NCI-H2081 (cell line): Measurements from ENCODE around the gene BIRC5.

Source experiments
- DNase-seq, 2 experiments: peaks; one replicate each; lab custom pipeline; 2025; lab: John Stamatoyannopoulos, UW

The BIRC5 gene

DNA sequence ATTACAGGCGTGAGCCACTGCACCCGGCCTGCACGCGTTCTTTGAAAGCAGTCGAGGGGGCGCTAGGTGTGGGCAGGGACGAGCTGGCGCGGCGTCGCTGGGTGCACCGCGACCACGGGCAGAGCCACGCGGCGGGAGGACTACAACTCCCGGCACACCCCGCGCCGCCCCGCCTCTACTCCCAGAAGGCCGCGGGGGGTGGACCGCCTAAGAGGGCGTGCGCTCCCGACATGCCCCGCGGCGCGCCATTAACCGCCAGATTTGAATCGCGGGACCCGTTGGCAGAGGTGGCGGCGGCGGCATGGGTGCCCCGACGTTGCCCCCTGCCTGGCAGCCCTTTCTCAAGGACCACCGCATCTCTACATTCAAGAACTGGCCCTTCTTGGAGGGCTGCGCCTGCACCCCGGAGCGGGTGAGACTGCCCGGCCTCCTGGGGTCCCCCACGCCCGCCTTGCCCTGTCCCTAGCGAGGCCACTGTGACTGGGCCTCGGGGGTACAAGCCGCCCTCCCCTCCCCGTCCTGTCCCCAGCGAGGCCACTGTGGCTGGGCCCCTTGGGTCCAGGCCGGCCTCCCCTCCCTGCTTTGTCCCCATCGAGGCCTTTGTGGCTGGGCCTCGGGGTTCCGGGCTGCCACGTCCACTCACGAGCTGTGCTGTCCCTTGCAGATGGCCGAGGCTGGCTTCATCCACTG, at the start of gene BIRC5:
Gene BIRC5, plus strand, starts transcription at position 238 of the 690 bp plus-strand sequence. Its CDS starts 64 bp downstream, at position 302.
- peak; percentile 94 to 95 for DNase-seq

DNA sequence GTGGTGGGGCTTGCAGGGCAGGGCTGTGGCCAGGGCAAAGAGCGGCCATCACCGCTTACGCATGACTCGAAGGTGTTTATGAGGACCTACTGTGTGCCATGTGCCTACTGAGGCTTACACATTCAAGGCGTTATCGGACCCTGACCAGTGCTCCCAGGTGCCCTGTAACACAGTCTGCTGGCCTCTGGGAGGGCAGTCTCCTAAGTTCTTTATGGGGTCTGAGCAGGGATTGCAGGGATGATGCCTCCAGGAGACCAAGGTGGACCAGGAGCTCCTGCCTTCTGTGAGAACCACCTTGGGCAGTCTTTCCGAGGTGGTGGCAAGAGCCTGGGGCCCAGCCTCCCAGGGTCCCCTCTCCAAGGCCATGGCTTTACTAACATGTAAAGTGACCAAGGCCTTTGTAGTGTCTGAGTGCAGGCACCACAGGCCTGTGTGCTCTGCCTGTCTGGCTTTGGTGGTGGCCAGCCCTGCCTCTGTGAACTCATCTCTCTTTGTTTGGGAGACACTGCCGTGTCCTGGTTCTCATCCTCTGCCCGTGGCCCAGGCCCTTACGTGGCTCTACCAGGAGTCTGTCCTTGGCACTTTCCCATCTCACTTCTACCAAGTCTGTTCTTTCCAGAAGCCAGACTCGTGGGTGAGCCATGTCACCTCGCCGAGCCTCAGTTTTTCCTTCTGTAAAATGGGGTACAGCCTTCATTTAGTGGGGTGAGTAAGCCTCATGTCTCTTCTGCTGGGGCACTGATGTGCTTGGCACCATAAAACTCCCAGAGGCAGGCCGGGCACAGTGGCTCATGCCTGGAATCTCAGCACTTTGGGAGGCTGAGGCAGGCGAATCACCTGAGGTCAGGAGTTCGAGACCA, 49.1 kb upstream of the BIRC5 start:
- no peak for DNase-seq

DNA sequence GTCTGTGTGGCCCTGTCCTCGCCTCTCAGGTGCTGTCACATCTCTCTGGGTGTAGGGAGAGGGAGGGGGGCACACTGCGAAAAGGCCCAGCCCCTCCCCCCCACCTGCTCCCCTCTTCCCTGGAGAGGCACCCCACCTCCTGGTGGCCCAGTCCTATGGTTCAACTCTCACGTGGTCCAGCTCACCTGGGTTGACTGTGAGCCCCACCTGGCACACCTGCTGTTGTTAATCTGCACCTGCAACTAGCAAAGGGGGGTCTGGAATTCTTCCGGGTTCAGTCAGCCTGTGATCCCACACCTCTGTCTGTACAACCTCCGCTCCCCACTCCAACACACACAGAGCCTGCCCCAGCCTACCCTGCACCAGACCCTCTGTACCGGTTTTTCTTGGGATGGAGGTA, 47.6 kb upstream of the BIRC5 start:
- DNase-seq, result peak in 1 of 2 experiments; percentile 64

DNA sequence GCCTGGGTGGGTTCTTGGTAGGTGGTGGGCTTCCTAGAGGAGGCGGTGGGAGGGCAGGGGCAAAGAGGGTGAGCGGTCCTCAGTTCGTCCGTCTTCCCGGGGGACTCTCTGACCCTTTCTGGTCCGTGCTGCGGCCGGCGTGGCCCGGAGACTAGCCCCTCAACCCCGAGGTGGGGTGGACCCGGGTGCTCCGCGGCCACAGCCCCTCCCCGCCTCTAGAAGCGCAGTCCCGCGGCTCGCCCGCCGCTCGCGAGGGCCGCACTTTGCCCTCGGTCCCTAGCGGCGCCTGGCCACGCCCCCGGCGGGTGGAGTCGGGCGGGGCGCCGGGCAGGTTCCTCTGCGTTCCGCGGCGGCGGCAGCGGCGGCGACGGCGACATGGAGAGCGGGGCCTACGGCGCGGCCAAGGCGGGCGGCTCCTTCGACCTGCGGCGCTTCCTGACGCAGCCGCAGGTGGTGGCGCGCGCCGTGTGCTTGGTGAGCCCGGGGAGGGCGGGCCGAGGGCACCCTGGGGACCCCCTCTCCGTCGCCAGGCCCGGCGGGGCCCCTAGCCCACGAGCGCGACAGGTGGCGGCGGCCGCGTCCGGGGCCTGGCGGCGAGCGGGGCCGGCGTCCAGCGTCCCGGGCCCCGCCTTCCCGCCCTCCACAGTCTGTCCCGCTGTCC, 45.7 kb upstream of the BIRC5 start, which contains the start of gene SYNGR2:
Gene SYNGR2, plus strand, starts transcription at position 340 of the 661 bp plus-strand sequence. Its CDS starts 36 bp downstream, at position 376.
- peak; percentile 87 to 89 for DNase-seq

DNA sequence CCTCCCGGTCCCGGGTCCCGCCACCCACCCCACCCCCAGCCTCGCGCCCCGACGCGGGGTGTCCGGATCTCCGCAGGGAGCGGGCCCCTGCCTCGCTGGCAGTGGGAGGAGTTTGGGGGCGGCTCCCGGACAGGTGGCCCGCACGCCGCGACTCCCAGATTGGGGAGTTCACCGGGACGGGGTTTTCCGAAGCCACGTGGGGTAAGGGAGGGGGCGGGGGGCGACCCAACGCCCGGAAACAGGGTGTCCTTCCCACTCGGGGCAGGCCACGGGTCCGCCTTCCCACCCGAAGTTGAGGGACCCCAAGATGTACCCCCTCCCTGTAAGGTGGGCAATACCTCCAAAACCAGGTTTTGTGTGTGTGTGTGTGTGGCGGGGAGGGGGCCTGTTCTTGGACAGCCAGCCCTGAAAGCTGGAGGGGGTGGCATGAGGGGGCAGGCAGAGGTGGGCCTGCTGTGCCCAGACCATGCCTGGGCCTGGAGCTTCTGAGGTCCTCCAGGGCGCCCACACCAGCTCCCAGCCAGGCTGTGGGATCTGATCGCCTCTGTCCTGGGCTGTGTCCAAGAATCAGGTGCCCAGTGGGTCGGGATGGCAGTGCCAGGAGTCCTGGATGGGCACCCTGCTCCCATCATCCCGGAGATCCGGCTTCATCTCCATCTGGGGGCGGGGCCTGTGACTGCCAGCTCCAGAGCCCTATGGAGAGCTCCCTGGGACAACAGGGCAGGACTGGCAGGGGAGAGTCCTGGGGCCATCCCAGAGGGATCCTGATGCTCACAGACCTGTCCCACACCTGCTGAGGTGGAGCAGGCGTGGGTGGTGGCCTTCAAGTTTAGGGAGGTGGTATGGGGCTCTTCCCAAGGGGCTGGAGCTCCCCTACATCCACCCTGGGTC, 44.9 kb upstream of the BIRC5 start:
- peak; percentile 18 to 42 for DNase-seq

DNA sequence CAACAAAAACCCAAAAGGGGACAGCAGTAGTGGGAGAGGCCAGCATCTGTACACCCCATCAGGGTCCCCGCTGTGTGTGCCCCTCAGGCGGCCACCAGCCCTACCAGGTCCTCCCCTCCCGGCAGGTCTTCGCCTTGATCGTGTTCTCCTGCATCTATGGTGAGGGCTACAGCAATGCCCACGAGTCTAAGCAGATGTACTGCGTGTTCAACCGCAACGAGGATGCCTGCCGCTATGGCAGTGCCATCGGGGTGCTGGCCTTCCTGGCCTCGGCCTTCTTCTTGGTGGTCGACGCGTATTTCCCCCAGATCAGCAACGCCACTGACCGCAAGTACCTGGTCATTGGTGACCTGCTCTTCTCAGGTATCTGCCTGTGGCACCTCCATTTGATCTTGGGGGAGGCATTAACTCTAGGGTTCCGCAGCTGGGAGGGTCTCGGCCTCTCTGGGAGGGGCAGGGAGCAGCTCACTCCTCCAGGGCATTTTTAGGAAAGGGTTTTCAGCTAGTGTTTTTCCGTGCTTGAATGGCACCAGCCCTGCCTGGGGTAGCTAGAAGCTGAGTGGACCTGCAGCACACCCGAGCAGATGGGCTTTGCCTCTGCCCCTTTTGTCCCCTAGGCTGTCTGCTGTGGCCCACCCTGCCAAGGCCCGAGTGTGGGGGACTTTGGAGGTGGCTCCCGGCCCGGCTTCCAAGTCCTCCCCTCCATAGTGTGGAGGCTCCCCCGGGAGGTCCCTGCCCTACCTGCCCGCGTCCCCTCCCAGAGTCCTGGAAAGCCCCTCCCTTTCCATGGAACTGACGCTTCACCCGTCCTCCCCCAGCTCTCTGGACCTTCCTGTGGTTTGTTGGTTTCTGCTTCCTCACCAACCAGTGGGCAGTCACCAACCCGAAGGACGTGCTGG, 43.1 kb upstream of the BIRC5 start:
- DNase-seq, result no peak

DNA sequence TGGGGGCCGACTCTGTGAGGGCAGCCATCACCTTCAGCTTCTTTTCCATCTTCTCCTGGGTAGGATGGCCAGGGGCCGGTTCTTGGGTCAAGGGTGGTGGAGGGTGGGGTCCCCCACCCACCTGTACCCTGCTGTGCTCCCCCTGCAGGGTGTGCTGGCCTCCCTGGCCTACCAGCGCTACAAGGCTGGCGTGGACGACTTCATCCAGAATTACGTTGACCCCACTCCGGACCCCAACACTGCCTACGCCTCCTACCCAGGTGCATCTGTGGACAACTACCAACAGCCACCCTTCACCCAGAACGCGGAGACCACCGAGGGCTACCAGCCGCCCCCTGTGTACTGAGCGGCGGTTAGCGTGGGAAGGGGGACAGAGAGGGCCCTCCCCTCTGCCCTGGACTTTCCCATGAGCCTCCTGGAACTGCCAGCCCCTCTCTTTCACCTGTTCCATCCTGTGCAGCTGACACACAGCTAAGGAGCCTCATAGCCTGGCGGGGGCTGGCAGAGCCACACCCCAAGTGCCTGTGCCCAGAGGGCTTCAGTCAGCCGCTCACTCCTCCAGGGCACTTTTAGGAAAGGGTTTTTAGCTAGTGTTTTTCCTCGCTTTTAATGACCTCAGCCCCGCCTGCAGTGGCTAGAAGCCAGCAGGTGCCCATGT, 42.3 kb upstream of the BIRC5 start:
- DNase-seq, result peak; percentile 52 to 83

DNA sequence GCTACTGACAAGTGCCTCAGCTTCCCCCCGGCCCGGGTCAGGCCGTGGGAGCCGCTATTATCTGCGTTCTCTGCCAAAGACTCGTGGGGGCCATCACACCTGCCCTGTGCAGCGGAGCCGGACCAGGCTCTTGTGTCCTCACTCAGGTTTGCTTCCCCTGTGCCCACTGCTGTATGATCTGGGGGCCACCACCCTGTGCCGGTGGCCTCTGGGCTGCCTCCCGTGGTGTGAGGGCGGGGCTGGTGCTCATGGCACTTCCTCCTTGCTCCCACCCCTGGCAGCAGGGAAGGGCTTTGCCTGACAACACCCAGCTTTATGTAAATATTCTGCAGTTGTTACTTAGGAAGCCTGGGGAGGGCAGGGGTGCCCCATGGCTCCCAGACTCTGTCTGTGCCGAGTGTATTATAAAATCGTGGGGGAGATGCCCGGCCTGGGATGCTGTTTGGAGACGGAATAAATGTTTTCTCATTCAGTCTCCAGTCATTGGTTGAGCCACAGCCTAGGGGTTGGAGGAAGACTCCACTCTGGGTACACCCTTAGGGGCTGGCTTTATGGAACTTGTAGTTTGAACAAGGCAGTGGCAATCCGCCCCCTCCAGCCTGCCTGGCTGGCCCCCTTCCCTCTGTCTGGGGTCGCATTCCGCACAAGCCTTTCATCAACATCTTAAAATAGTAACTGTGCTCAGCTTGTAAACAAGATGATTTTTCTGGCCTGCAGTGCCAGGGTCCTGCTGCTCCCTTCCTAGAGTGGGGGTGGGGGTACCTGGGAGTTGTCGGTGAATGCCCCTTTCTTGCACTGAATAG, 41.6 kb upstream of the BIRC5 start:
- DNase-seq, result peak; percentile 60 to 83

DNA sequence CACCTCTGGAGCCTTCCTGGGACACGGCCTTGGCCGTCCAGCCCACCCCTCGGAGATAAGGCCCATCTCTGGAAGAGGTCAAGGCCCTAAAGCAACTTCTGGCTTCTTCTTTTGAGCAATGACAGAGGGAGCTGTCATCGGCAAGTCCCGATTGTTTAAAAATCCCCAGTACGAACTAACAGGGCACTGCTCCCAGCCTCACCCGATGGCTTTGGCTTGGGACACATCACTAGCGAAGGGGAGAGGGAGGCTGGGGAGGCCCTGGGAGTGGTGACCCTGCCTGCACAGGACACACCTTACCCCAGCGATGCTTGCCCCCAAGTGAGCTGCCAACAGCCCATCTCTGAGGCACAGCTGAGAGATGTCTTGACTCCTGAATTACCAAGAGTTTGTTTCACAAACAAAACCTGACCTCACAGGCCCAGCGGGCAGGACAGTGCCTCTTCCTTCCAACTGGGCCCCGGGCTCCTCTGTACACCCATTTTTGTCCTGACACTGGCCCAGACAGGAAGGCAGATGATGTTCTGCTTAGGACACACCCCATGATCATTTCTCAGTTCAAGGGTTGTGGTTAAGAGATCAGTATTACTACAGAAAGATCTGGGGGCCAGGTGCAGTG, 40.8 kb upstream of the BIRC5 start:
- no peak for DNase-seq

DNA sequence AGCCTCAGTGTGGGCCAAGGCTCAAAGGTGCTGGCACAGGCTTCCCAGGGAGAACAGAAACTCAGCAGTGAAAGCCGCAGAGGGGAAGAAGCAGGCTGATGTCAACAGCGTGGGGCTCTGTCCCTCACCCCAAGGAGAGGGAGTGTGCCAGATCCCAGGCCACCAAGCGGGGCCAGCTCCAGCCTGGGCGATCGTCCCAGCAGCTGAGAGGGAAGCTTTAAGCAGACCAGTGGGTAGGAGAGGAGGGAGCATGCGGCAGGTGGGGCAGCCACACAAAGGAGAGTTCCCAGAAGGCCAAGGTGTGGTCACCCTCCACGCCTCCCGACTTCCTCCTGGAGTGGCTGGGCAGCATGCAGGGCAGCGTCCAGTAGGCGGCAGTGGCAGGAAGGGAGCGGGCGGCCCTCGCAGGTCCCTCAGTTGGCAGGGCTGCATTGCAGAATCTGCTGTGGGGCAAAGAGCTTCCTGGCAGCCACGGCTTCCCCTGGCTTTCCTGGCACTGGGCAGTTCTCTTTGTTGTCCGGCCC, 39.6 kb upstream of the BIRC5 start:
- no peak for DNase-seq

DNA sequence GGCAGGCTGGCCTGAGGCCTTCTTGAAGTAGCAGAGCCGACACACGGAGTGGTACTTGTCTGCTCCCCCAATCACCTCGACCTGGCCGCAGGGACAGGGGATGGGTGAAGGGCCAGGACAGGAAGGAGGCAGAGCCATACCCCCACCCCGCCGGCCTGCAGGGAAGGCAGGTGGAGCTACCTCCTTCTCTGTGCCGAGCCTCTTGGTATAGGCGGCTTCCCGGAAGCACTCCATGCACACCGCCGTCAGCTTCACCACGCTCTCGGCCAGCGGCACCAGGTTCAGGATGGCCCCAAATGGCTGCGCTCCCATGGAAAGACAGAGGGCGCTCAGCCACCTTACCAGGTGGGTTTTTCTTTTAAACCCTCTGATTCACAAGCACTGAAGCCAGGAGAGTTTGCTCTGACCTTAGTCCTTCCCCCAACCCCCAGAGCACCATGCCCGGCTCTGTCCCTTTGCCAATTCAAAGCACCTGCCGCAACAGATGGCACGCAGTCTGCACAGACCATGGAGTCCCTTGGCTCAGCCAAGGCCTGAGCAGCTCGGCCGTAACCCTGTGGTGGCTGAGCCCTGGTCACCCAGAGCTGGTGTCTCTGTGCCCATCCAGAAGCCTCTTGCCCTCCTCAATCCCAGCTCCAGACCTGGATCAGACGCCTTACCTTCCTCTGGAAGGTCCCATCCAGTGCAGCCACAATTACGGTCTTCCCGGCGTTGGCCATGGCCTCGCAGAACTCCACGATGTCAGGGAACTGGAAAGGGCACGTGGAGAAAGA, 39.0 kb upstream of the BIRC5 start:
- peak in 1 of 2 experiments; percentile 42 for DNase-seq

DNA sequence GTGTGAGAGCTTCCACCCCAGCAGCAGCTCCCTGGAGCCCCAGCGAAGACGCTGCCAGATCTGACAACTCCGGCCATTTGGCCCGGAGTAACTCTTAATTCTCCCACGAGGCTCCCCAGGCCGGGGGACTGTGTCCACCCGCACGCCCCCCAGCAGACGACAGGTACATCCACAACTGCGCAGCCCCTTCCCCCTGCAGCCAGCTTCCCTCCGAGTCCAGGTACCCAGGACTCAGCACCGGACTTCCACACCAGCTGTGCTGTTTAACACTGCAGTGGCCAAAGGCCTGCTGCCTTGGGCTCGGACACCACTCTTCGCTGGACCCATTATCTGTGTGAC, 38.4 kb upstream of the BIRC5 start:
- no peak for DNase-seq

DNA sequence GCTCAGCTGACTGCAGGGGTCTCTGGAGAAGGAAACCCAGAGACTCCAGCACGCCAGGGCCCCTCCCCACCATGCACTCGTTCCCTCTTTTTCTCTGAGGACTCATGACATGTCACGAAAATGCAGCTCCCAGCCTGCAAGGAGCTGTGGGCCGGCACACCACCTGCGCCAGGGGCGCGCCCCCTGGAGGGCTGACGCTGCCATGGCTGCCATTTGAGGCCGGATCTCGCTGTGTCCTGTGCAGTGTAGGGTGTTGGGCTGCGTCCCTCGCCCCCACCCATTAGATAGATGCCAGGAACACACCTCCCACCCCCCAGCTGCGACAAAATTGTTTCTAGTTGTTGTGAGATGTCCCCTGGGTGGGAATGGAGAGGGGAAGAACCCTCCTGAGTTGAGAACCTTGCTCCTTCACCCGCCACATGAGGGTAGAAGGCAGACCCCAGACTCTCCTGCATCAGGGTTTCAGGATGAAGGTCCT, 37.5 kb upstream of the BIRC5 start:
- DNase-seq, result no peak

DNA sequence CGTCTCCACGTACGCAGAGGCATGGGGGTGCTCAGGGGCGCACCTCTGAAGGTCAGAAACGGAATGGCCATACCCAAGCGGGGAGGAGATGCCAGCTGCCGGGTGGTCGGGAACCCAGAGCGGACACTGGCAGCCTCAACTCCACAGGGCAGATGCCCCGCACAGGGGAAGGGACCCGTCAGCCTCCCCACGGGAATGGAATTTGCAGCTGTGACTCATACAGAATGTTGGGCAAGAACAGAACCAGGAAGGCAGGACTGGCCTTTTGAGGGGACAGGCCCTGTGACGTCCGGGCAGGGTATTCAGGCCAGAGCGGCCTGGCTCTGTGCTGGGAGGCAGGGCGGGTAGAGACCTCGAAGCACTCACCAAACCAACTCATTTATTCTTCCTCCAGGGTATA, 34.7 kb upstream of the BIRC5 start:
- DNase-seq, result no peak

DNA sequence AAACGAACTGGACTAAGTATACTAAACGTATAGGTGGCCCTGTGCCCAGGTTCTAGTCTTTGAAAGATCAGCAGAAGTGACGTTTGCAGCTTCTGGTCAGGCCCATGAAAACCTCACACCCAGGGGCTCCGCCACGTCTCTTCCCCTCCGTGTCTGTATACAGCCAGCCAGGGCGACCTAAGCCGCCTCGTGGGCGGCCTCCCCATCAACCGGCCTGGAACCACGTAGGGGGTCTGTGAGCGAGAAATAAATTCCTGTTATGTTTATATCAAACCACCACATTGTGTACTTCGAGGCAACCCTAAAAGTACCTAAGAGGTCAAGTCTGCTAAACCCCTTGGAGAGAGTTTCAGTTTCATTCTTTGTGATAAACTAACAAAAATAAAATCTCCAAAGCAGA, 34.0 kb upstream of the BIRC5 start:
- DNase-seq, result no peak

DNA sequence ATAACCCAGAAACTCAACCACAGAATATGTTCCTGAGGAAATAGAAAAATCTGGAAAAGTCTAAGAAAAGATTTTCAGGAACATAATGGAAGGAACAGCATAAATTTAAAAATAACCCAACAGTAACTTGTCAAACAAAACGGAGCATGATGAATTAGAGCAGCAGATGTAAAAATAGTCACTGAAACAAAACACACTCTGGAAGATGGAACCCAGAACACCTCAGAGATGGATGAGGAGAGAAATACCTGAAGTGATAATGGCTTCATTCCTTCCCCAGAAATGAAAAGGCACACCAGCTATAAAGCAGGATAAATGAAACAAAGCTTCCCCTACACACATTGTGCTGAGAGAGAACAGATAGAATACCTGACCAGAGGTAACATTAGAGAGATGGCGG, 33.5 kb upstream of the BIRC5 start:
- DNase-seq, result no peak

DNA sequence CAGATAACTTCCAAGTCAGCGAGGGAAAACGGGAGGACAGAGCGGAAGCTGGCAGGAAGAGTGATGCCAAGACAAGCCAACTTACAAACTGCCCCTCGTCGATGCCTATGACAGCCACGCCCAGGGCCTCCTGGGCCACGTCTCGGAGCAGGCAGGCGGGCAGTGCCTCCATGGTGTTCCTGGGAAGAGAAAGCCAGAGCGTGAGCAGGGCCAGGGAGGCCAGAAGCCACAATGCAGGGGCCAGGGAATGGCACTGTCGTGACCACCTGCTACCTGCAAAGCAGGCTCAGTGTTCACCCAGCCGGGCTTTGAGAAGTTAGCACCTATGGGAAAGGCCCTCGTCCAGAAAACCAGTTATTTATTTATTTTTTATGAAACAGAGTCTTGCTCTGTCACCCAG, 31.5 kb upstream of the BIRC5 start:
- DNase-seq, result no peak

DNA sequence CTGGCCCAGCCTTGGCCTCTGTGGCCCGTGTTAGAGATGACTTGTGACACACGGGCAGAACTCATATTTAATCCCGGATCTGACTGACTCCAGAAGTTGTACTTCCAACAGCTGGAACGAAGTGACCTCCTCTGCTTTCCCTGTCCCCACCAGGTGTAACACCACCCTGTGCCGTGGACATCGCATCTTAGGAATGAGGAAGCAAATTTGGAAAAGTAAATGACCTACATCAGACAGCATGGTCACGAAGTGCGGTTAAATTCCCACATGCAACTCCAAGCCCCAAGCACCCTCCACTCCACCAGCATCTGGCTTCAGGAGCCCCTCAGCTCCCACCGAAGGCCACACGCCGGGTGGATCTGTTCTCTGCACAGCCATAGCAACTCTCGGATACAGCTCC, 30.1 kb upstream of the BIRC5 start:
- no peak for DNase-seq
